Measurements from ENCODE around the gene ZNF512. TPM values are rescaled to one million over a fixed set of nuclear protein-coding genes. Genes with fewer than 3 reads are reported as not detected.

The ZNF512 gene
- total RNA-seq, 1 donor from 2014 or later = 58.2 TPM

GRCh38 chr2:27634291-27634690, 51.4 kb downstream of the ZNF512 start:
- Mint-ChIP-seq H3K27me3 (ENCODE audit: low read depth) (no peaks in the 10 kb centered on the region), H3K36me3 (ENCODE audit: low read depth) (peaks cover 16% of the 10 kb centered on the region), H3K27ac (ENCODE audit: unreplicated experiment) (no peak overlapping the region), H3K9me3 (no peaks in the 10 kb centered on the region), H3K4me1 (no peaks in the 10 kb centered on the region), H3K4me3 (no peak overlapping the region)
- TF ChIP-seq CTCF (conservative IDR thresholded peaks at IDR 0.05) = no peak
- DNase-seq (ENCODE audit: low read depth, low spot score) = no peak

- Mint-ChIP-seq H3K4me3 (no peak overlapping the region), H3K9me3 (no peaks in the 10 kb centered on the region), H3K4me1 (no peaks in the 10 kb centered on the region), H3K36me3 (ENCODE audit: low read depth) (peaks cover 19% of the 10 kb centered on the region), H3K27ac (ENCODE audit: unreplicated experiment) (no peak overlapping the region), H3K27me3 (ENCODE audit: low read depth) (no peaks in the 10 kb centered on the region)
- DNase-seq (ENCODE audit: low read depth, low spot score) = no peak
- TF ChIP-seq CTCF (conservative IDR thresholded peaks at IDR 0.05) = no peak
Observed at GRCh38 chr2:27636766-27637165, 53.9 kb downstream of the ZNF512 start.

GRCh38 chr2:27638037-27638637, 55.3 kb downstream of the ZNF512 start:
- H3K27me3 Mint-ChIP-seq (ENCODE audit: low read depth) = no peaks in the 10 kb centered on the region
- no peak overlapping the region for H3K4me3 Mint-ChIP-seq
- H3K36me3 Mint-ChIP-seq (ENCODE audit: low read depth) = peaks cover 16% of the 10 kb centered on the region
- DNase-seq (ENCODE audit: low read depth, low spot score) = no peak
- H3K27ac Mint-ChIP-seq (ENCODE audit: unreplicated experiment) = no peak overlapping the region
- no peaks in the 10 kb centered on the region for H3K9me3 Mint-ChIP-seq
- no peak for TF ChIP-seq CTCF (conservative IDR thresholded peaks at IDR 0.05)
- H3K4me1 Mint-ChIP-seq = no peaks in the 10 kb centered on the region

GRCh38 chr2:27638709-27639108, 55.9 kb downstream of the ZNF512 start:
- H3K9me3 Mint-ChIP-seq = no peaks in the 10 kb centered on the region
- TF ChIP-seq CTCF (conservative IDR thresholded peaks at IDR 0.05) = no peak
- H3K27me3 Mint-ChIP-seq (ENCODE audit: low read depth) = no peaks in the 10 kb centered on the region
- no peaks in the 10 kb centered on the region for H3K4me1 Mint-ChIP-seq
- no peak overlapping the region for H3K27ac Mint-ChIP-seq (ENCODE audit: unreplicated experiment)
- no peak overlapping the region for H3K4me3 Mint-ChIP-seq
- no peak for DNase-seq (ENCODE audit: low read depth, low spot score)
- peaks cover 16% of the 10 kb centered on the region for H3K36me3 Mint-ChIP-seq (ENCODE audit: low read depth)

GRCh38 chr2:27640722-27641245, 57.9 kb downstream of the ZNF512 start:
- no peaks in the 10 kb centered on the region for H3K27me3 Mint-ChIP-seq (ENCODE audit: low read depth)
- TF ChIP-seq CTCF (conservative IDR thresholded peaks at IDR 0.05) = no peak
- no peak overlapping the region for H3K27ac Mint-ChIP-seq (ENCODE audit: unreplicated experiment)
- no peaks in the 10 kb centered on the region for H3K9me3 Mint-ChIP-seq
- peaks cover 4% of the 10 kb centered on the region for H3K36me3 Mint-ChIP-seq (ENCODE audit: low read depth)
- no peak overlapping the region for H3K4me3 Mint-ChIP-seq
- no peak for DNase-seq (ENCODE audit: low read depth, low spot score)
- H3K4me1 Mint-ChIP-seq = no peaks in the 10 kb centered on the region

Measured in neural crest cell (in vitro differentiated cells).